Memory B cell (primary cell): ENCODE results near the gene MEOX2.

Source experiments
- ATAC-seq: fragments of 150-1000 bp; cut with Tn5 transposase; 2 replicates; pipeline ENCODE4 v1.10.0; 2021; ENCODE audit warnings: low read depth, mild to moderate bottlenecking, moderate library complexity
- DNase-seq, 2 donors: peaks; one replicate each; pipeline ENCODE4 v3.0.0; 2022; ENCODE audit warnings: low spot score in 2 of 2
- H3K27ac Mint-ChIP-seq: one replicate; pipeline ENCODE4 v1.8.0; 2022; ENCODE audit warnings: mild to moderate bottlenecking, moderate library complexity, mixed read lengths
- H3K27me3 Mint-ChIP-seq: one replicate; pipeline ENCODE4 v1.8.0; 2022; ENCODE audit warnings: mixed read lengths
- H3K36me3 Mint-ChIP-seq: one replicate; pipeline ENCODE4 v1.8.0; 2022; ENCODE audit warnings: mild to moderate bottlenecking, mixed read lengths
- H3K4me1 Mint-ChIP-seq: one replicate; pipeline ENCODE4 v1.8.0; 2022; ENCODE audit warnings: mixed read lengths
- H3K4me3 Mint-ChIP-seq: one replicate; pipeline ENCODE4 v1.8.0; 2022; ENCODE audit warnings: mild to moderate bottlenecking, moderate library complexity, mixed read lengths
- H3K9me3 Mint-ChIP-seq: one replicate; pipeline ENCODE4 v1.8.0; 2022; ENCODE audit warnings: mixed read lengths

MEOX2 gene

DNA sequence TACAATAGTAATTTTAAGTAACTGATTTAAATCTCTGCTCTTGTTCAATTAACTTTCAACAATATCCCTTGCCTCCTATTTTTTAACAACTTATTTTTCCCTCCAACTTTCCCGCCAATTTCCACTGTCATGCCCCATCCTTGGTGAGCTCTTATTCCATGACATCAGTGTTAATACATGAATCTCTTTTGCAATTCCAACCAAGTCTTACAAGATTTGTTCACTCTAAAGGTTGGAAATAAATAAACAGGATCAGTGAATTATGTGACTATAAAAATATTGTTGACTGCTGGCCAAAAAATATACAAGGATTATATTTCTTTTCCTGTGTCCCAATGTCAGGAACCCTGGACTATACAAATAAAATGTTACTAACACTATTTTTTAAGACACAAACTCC, 103.7 kb downstream of the MEOX2 start:
- no peak overlapping the region for H3K4me3 Mint-ChIP-seq
- no peak overlapping the region for H3K27ac Mint-ChIP-seq
- DNase-seq (no peak), ATAC-seq (no peak)
- no peaks in the 10 kb centered on the region for H3K4me1 Mint-ChIP-seq
- H3K36me3 Mint-ChIP-seq = no peaks in the 10 kb centered on the region
- peaks cover 3% of the 10 kb centered on the region for H3K9me3 Mint-ChIP-seq
- H3K27me3 Mint-ChIP-seq = no peaks in the 10 kb centered on the region

DNA sequence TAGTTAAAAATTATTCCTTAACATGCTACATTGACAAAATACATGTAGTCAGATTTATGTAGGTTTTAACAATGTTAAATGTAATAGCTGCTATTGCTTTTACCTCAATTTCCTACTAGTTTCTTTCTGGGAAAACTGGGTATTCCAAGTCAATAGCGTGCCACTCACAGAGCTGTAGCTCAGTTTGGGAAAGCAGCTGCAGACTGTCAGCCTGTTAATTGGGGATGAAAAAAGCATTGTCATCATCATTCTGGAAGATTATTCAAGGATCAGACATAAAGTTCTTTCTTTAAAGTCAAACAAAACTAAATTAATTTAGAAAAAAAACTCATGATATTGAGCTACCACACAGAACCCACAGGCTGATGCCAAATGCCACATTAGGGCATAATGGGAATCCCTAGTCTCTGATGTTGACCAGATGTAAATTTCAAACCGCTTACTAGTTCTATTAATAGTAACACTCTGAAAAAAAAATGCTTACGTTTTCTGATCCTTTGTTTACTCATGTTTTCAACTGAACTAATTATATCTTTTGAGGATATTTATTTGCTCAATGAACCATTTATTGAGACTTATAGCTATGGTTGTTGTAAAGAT, 105.0 kb downstream of the MEOX2 start:
- Mint-ChIP-seq H3K27ac (no peak overlapping the region), H3K36me3 (no peaks in the 10 kb centered on the region), H3K27me3 (no peaks in the 10 kb centered on the region), H3K4me1 (no peaks in the 10 kb centered on the region), H3K9me3 (peaks cover 4% of the 10 kb centered on the region), H3K4me3 (no peak overlapping the region)
- no peak for ATAC-seq
- no peak for DNase-seq

DNA sequence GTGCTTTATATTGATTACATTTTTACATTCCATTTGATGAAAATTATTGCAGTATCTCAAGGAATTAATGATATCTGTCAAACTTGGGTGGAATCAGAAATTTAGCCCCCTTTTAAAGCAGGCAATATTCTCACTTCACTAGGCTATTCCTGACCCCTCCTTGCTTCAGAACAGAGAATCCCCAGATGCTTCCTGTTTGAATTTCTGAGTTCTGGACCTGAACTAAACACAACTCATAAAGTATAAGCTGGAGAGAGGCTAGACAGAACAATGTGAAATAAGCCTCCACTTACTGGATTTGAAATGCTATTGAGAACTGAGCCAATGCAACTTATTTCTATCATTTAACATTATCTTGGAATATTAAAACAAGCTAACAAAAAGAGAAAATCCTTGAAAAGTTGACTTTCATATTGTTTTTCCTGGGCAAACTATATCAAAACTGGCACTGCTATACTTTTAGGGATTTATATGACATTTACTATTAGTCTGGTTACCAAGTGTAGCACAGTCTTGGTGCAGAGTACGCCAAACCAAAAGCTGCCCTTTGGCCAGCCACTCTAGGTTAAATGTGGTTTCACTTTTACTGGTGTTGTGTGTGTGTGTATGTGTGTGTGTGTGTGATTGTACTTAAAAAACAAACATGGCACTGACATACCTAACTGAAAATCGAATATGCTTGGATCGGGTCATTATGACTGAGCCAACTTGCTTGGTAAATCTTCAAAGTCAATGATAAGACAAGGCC, 105.7 kb downstream of the MEOX2 start:
- H3K9me3 Mint-ChIP-seq = peaks cover 4% of the 10 kb centered on the region
- no peaks in the 10 kb centered on the region for H3K4me1 Mint-ChIP-seq
- no peaks in the 10 kb centered on the region for H3K27me3 Mint-ChIP-seq
- no peak overlapping the region for H3K4me3 Mint-ChIP-seq
- ATAC-seq = no peak
- no peak overlapping the region for H3K27ac Mint-ChIP-seq
- no peaks in the 10 kb centered on the region for H3K36me3 Mint-ChIP-seq
- DNase-seq = no peak

DNA sequence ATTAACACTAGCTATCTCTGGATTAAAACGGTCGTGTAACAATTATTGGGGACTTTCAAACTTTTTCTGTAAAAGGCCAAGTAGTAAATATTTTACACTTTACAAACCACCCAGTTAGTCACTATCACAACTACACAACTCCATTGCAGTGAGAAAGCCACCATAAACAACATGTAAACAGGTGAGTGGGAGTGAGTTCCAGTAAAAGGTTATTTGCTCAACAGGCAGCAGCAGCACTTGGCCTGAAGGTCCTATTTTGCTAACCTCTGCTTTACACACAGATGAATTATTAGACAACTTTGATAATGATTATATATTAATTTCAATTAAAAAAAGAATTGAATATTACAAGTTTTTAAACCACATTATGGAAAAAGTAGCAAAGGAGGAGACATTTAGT, 108.9 kb downstream of the MEOX2 start:
- Mint-ChIP-seq H3K36me3 (no peaks in the 10 kb centered on the region), H3K27ac (no peak overlapping the region), H3K27me3 (no peaks in the 10 kb centered on the region), H3K4me3 (no peak overlapping the region), H3K4me1 (no peaks in the 10 kb centered on the region), H3K9me3 (peaks cover 8% of the 10 kb centered on the region)
- ATAC-seq (no peak), DNase-seq (no peak)

DNA sequence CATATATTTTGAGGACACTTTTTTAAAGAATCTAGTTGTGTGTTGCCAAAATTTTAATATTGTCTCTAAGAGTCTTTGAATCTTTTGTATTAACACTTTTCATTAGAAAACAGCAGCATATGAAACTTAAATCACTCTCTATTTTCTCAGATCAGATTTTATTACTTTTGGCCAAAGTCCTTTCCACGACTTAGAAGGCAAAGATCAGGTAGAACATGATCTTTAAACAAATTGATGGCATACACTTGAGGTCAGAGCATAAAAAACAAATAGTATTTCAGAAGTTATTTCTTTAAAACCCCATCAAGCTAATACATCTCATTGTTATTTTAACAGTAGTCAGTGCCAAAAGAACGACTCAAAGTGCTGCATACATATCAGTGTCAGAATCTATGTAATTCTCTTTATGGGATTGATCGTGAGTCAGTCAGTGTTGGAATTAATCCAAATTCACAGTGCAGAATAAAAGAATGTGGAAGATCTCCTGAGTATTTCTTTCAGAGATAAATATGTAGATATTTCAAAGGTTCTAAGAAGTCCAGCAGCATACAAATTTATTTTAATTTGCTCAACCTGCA, 115.1 kb downstream of the MEOX2 start:
- Mint-ChIP-seq H3K4me1 (no peaks in the 10 kb centered on the region), H3K4me3 (no peak overlapping the region), H3K27me3 (no peaks in the 10 kb centered on the region), H3K36me3 (no peaks in the 10 kb centered on the region), H3K9me3 (peaks cover 6% of the 10 kb centered on the region), H3K27ac (no peak overlapping the region)
- ATAC-seq (no peak), DNase-seq (no peak)

DNA sequence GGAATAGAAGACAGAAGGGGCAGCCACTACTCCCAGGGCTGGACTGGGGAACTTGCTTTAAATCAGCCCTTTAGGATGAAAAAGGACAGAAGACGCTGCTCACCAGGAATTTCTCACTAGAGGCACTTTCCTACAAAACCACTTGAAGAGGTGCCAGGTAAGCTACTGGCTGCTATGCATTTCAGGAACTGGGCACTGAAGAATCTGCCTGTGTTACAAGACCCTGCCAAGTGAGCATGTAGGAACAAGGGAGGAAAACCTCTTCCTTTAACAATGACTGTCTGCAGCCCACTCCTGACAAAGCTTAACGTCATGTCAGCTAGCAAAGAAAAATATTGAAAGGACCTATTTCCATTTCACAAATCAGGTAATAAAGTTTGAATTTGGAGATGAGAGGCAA, 118.8 kb downstream of the MEOX2 start:
- no peak for DNase-seq
- H3K4me3 Mint-ChIP-seq = no peak overlapping the region
- ATAC-seq = no peak
- H3K9me3 Mint-ChIP-seq = no peaks in the 10 kb centered on the region
- no peak overlapping the region for H3K27ac Mint-ChIP-seq
- H3K36me3 Mint-ChIP-seq = no peaks in the 10 kb centered on the region
- no peaks in the 10 kb centered on the region for H3K27me3 Mint-ChIP-seq
- no peaks in the 10 kb centered on the region for H3K4me1 Mint-ChIP-seq

DNA sequence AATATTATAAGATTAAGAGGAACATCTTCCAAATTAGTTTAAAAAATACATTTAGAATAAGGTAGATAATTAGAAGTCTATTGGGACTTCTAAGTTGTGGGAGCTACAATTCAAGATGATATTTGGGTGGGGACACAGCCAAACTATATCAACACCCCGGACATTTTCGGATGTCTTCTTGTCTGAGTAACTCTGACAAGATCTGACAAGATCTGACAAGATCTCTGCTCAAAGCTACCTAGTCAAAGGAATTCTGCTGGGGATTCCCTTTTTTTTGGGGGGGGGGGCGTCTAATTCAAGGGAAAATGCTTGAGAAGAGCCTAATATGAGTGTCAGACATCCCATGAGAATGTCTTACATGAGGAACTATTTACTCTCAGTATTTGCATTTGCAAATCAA, 119.4 kb downstream of the MEOX2 start:
- H3K4me3 Mint-ChIP-seq = no peak overlapping the region
- no peak for ATAC-seq
- H3K27me3 Mint-ChIP-seq = no peaks in the 10 kb centered on the region
- H3K9me3 Mint-ChIP-seq = no peaks in the 10 kb centered on the region
- H3K36me3 Mint-ChIP-seq = no peaks in the 10 kb centered on the region
- no peaks in the 10 kb centered on the region for H3K4me1 Mint-ChIP-seq
- no peak for DNase-seq
- H3K27ac Mint-ChIP-seq = no peak overlapping the region

DNA sequence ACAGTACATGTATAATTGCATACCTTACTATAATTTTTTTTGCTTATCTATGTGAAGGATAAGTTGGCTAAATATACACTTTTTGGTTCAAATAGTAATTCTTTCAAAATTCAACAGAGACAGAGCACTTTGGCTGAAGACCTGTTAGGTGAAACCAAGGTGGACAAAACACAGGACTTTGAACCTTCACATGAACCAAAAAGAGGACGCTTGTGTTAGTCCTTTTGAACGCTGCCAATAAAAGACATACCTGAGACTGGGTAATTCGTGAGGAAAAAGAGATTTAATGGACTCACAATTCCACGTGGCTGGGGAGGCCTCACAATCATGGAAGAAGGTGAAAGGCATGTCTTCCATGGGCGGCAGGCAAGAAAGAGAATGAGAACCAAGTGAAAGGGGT, 120.0 kb downstream of the MEOX2 start:
- Mint-ChIP-seq H3K36me3 (no peaks in the 10 kb centered on the region), H3K27ac (no peak overlapping the region), H3K4me3 (no peak overlapping the region), H3K9me3 (no peaks in the 10 kb centered on the region), H3K4me1 (no peaks in the 10 kb centered on the region), H3K27me3 (no peaks in the 10 kb centered on the region)
- DNase-seq = no peak
- no peak for ATAC-seq

DNA sequence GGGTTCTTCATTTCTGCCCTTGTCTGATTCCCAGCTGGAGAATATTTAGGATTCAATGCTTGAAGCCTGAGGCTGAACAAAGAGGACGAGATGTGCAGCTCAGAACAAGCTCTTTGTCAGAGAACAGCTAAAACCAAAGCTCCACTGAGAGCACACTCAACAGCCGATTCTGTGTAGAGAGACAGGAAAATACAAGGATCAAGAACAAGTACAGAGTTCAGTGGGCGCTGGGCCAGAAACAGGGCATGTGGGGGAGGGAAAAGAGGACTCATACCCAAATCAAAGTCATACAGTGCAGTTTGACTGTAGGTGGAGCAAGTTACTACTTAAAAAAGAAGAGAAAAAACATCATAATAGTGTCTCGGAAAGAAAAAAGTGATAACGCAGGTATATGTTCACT, 124.6 kb downstream of the MEOX2 start, which contains the start of gene AGMO:
Gene AGMO (minus strand): TSS at position 181 of the 400 bp plus-strand sequence.
- H3K4me1 Mint-ChIP-seq = no peaks in the 10 kb centered on the region
- H3K36me3 Mint-ChIP-seq = no peaks in the 10 kb centered on the region
- no peak within 1 kb of the TSS for H3K4me3 Mint-ChIP-seq
- no peak for DNase-seq
- no peak for ATAC-seq
- H3K27ac Mint-ChIP-seq = no peak within 1 kb of the TSS
- H3K9me3 Mint-ChIP-seq = no peaks in the 10 kb centered on the region
- H3K27me3 Mint-ChIP-seq = no peaks in the 10 kb centered on the region
